AG09309 (cell line): Measurements from ENCODE around the gene NRXN3.

Source experiments
- DNase-seq: peaks from one replicate; pipeline ENCODE4 v3.0.0-alpha.2; 2010; ENCODE audit warnings: low read depth
- H3K4me3 ChIP-seq: 2 replicates; pipeline ENCODE4 v1.5.1; 2011; ENCODE audit warnings: mild to moderate bottlenecking, low read depth, low read length, moderate library complexity; ENCODE audit not compliant: control insufficient read depth
- TF ChIP-seq, protein P1 (sequence below): IDR thresholded peaks from 2 replicates; pipeline ENCODE4 v1.5.1; 2011; ENCODE audit warnings: mild to moderate bottlenecking, low read depth, low read length, inconsistent platforms; ENCODE audit not compliant: insufficient read depth, control insufficient read depth; ENCODE audit errors: missing control alignments

NRXN3 gene

DNA sequence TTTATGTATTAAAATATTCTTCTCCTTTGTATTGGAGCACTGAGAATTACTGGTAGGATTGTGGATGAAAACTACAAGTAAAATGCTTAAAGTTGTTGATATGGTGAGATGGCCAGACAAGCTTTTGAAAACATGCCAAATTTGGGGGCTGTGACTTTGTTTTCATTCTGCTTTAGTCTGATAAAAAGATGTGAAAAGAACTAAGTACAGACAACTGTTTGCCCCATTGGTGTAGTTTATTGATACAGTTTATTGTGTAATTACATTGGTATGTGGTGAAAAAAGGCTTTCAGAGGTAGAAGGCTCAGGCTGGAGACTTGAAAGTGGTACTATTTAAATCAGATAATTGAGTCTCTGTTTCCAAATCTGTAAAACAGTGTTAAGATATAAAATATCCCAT lies 1294.3 kb downstream of the NRXN3 start:
- TF ChIP-seq, protein P1, sequence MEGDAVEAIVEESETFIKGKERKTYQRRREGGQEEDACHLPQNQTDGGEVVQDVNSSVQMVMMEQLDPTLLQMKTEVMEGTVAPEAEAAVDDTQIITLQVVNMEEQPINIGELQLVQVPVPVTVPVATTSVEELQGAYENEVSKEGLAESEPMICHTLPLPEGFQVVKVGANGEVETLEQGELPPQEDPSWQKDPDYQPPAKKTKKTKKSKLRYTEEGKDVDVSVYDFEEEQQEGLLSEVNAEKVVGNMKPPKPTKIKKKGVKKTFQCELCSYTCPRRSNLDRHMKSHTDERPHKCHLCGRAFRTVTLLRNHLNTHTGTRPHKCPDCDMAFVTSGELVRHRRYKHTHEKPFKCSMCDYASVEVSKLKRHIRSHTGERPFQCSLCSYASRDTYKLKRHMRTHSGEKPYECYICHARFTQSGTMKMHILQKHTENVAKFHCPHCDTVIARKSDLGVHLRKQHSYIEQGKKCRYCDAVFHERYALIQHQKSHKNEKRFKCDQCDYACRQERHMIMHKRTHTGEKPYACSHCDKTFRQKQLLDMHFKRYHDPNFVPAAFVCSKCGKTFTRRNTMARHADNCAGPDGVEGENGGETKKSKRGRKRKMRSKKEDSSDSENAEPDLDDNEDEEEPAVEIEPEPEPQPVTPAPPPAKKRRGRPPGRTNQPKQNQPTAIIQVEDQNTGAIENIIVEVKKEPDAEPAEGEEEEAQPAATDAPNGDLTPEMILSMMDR: no peak
- DNase-seq: no peak
- no peak overlapping the region for H3K4me3 ChIP-seq

GRCh38 chr14:79465651-79466050 lies 1295.5 kb downstream of the NRXN3 start:
- H3K4me3 ChIP-seq: no peak overlapping the region
- DNase-seq: no peak
- TF ChIP-seq, protein P1: no peak

DNA sequence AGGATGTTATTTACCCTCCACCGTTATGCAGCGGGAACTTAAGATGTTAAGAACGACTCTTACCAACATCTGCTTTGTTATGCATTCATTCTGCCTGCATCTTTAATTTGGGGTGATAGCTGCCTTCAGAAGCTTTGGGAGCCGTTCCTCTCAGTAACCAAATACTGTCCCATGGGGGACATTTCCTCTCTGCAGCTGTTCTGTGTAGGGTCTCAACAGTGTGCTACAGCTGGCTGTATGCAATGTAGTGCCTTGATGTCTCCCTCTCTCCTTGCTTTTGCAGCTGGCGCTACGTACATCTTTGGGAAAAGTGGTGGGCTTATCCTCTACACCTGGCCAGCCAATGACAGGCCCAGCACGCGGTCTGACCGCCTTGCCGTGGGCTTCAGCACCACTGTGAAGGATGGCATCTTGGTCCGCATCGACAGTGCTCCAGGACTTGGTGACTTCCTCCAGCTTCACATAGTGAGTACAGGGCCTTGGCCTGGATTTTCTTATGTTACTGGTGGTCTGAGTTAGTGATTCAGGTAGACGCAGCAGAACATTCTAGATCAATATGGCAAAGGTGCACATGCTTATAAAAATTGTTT lies 1296.9 kb downstream of the NRXN3 start:
- TF ChIP-seq, protein P1: no peak
- no peak for DNase-seq
- H3K4me3 ChIP-seq: no peak overlapping the region

- peak; percentile 52 for DNase-seq
- H3K4me3 ChIP-seq: no peak overlapping the region
- TF ChIP-seq, protein P1: no peak
Observed at GRCh38 chr14:79467835-79468234, 1297.7 kb downstream of the NRXN3 start.

GRCh38 chr14:79468486-79468885 lies 1298.3 kb downstream of the NRXN3 start:
- TF ChIP-seq, protein P1: no peak
- no peak for DNase-seq
- H3K4me3 ChIP-seq: no peak overlapping the region

GRCh38 chr14:79473651-79474050 lies 1303.5 kb downstream of the NRXN3 start:
- TF ChIP-seq, protein P1: no peak
- DNase-seq: no peak
- H3K4me3 ChIP-seq: no peak overlapping the region

DNA sequence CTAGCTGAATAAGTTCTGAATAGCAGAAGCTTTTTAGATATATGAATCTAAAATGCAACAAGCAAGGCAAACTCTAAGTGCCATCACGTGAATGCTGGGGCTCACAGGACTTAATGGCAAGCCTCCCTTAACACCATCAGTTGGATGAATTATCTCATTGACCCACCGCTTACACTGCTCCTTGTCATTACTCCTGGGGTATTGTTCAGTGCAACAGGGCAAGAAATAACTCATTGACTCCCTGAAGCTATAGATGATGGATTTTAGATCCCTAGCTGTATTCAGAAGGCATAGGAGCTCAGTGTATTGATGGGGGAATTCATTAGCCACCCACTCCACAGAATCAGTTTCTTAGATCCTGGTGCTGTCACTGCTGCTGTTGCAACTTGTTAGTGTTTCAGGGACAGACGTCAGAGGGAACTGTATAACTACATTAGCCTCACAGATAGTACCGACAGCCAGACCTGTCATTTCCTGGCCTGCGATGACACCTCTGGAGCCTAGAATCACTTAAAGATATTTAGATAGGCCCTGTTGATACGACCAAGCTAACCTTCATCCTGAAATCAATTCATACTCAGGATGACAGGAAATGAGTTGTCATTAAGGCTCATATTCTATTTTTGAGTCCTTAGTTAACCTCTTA lies 1305.8 kb downstream of the NRXN3 start:
- TF ChIP-seq, protein P1: no peak
- no peak for DNase-seq
- H3K4me3 ChIP-seq: no peak overlapping the region
